Measurements from ENCODE around the gene HBP1. TPM values are rescaled to one million over a fixed set of nuclear protein-coding genes. Genes with fewer than 3 reads are reported as not detected.

Gene HBP1
- total and polyA plus RNA-seq, 7 donors = 34.2 to 172 (median 104) TPM

DNA sequence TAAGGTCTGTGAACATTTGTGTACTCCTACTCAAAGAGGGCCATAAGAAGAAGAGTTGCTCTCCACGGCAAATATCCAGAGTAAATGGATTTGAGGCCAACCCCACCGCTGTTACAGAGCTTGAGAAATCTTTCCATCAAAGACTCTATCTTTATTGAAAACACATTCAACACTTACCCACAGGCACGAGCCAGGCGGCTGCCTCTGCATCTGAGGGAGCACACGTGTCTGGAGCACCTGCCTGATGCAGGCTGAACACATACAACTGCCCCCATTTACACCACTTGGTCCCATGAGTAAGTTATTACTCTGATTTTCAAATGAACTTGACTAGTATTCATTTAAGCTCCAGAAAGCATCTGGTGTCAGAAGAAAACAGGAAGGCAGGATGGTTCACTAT, 38.7 kb downstream of the HBP1 start:
- 94 to 98% methylated on average over 5 of the region's 5 CpGs for WGBS, 2 donors
- Histone ChIP-seq H3K9me3 (no peaks in the 10 kb centered on the region), H3K36me3 (peaks cover 5 to 70% (median 11%) of the 10 kb centered on the region in 4 donors), H3K4me3 (no peak overlapping the region), H3K27me3 (no peaks in the 10 kb centered on the region), H3K4me1 (peaks cover 0 to 18% (median 10%) of the 10 kb centered on the region in 4 donors), H3K27ac (peak overlapping the region in 3 of 4 donors; percentile 13 to 54 (median 54))
- DNase-seq = no peak
- TF ChIP-seq CTCF (IDR thresholded peaks at IDR 0.05) (no peak), EP300 (IDR thresholded peaks at IDR 0.05) (no peak), POLR2A (IDR thresholded peaks at IDR 0.05) (no peak), POLR2AphosphoS5 (IDR thresholded peaks at IDR 0.05) (no peak)
- intact Hi-C loops (cut with DNase I) = no loop called here

GRCh38 chr7:107208024-107208521, 39.3 kb downstream of the HBP1 start:
- intact Hi-C loops (cut with DNase I) = no loop called here
- Histone ChIP-seq H3K27ac (peak overlapping the region in 3 of 4 donors; percentile 13 to 54 (median 54)), H3K9me3 (no peaks in the 10 kb centered on the region), H3K36me3 (peaks cover 5 to 64% (median 10%) of the 10 kb centered on the region in 4 donors), H3K4me3 (no peak overlapping the region), H3K4me1 (peaks cover 0 to 18% (median 10%) of the 10 kb centered on the region in 4 donors), H3K27me3 (no peaks in the 10 kb centered on the region)
- WGBS, 2 donors = 57 to 83% methylated on average over 3 of the region's 3 CpGs
- no peak for TF ChIP-seq EP300 (IDR thresholded peaks at IDR 0.05)
- no peak for TF ChIP-seq POLR2A (IDR thresholded peaks at IDR 0.05)
- no peak for TF ChIP-seq POLR2AphosphoS5 (IDR thresholded peaks at IDR 0.05)
- no peak for TF ChIP-seq CTCF (IDR thresholded peaks at IDR 0.05)
- no peak for DNase-seq

DNA sequence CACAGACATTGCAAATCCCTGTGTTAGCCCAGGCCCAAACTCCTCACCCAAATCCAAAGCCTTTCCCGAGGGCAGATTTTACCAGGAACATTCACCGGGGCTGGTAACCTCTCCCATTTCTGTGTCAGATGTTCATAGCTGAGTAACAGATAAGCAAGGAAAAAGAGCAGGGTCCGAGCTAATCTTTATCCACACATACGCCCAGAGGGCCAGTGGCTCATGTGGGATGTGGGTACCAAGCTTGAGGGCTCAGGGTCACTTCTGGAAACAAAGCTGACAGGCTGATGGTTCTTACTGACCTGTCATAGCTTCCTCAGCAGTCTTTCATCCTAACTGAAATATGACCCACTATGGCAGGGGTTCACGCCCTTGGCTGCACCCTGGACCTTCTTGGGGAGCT, 39.8 kb downstream of the HBP1 start:
- TF ChIP-seq POLR2A (IDR thresholded peaks at IDR 0.05) = no peak
- TF ChIP-seq CTCF (IDR thresholded peaks at IDR 0.05) = no peak
- TF ChIP-seq POLR2AphosphoS5 (IDR thresholded peaks at IDR 0.05) = no peak
- Histone ChIP-seq H3K4me1 (peaks cover 0 to 18% (median 10%) of the 10 kb centered on the region in 4 donors), H3K4me3 (no peak overlapping the region), H3K27me3 (no peaks in the 10 kb centered on the region), H3K27ac (peak overlapping the region in 3 of 4 donors; percentile 13 to 54 (median 54)), H3K9me3 (no peaks in the 10 kb centered on the region), H3K36me3 (peaks cover 5 to 59% (median 7%) of the 10 kb centered on the region in 4 donors)
- intact Hi-C loops (cut with DNase I) = no loop called here
- WGBS, 2 donors = 97 to 98% methylated on average over 5 of the region's 5 CpGs
- no peak for DNase-seq

DNA sequence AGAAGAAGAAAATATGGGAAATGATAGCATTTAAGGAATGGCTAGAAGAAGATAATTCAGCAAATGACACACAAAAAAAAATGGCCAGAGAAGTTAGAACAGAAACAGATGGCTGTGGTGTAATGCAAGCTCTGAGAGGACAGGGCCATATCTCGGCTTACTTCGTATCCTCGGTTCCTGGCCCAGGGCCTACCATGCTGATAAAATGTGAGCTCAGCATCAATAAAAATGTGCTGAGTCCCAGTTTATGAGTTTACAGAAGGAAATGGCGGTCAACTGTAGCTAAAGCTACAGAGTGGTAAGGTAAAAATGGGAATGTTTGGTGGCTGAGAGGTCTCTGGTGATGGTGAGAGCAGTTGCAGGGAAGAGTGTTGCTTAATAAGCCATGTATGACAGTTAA, 40.8 kb downstream of the HBP1 start:
- TF ChIP-seq POLR2AphosphoS5 (IDR thresholded peaks at IDR 0.05) (no peak), EP300 (IDR thresholded peaks at IDR 0.05) (no peak), POLR2A (IDR thresholded peaks at IDR 0.05) (no peak), CTCF (IDR thresholded peaks at IDR 0.05) (no peak)
- H3K27me3 ChIP-seq = no peaks in the 10 kb centered on the region
- H3K9me3 ChIP-seq = no peaks in the 10 kb centered on the region
- no peak overlapping the region for H3K27ac ChIP-seq
- no peak for DNase-seq
- 26 to 83% methylated on average over 4 of the region's 4 CpGs for WGBS, 2 donors
- H3K4me1 ChIP-seq = peaks cover 0 to 18% (median 10%) of the 10 kb centered on the region in 4 donors
- intact Hi-C loops (cut with DNase I) = no loop called here
- peaks cover 3 to 49% (median 6%) of the 10 kb centered on the region in 4 donors for H3K36me3 ChIP-seq
- no peak overlapping the region for H3K4me3 ChIP-seq

DNA sequence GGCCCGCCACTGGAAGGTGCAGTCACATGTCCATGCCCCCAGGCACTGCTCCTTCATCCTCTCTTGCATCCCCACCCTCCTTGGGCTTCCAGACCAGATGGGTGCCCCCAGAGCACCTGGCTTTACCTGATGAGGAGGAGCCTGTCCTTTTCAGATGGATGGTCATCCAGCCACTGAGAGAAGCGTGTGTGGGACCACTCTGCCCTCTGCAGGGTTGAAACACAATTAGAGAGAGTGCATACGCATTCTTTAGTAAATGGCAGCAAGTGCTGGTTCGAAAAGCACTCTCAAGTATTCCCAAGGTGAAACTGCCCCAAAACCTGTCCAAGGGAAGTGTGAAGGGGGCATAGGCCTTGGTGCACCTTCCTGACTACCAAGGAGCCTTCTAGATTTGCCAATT, 41.6 kb downstream of the HBP1 start:
- no peak for TF ChIP-seq EP300 (IDR thresholded peaks at IDR 0.05)
- Histone ChIP-seq H3K27me3 (no peaks in the 10 kb centered on the region), H3K4me1 (peaks cover 0 to 18% (median 10%) of the 10 kb centered on the region in 4 donors), H3K4me3 (no peak overlapping the region), H3K9me3 (no peaks in the 10 kb centered on the region), H3K36me3 (peaks cover 0 to 40% (median 5%) of the 10 kb centered on the region in 4 donors), H3K27ac (no peak overlapping the region)
- intact Hi-C loops (cut with DNase I) = no loop called here
- WGBS, 2 donors = 98 to 99% methylated on average over 4 of the region's 4 CpGs
- no peak for DNase-seq

Measured in sigmoid colon (tissue), 7 donors.